ENCODE data around the gene TMEM235. TPM values are rescaled to one million over a fixed set of nuclear protein-coding genes. Genes with fewer than 3 reads are reported as not detected.

Gene TMEM235
- total RNA-seq, 4 donors from 2014 or later, result not detected

DNA sequence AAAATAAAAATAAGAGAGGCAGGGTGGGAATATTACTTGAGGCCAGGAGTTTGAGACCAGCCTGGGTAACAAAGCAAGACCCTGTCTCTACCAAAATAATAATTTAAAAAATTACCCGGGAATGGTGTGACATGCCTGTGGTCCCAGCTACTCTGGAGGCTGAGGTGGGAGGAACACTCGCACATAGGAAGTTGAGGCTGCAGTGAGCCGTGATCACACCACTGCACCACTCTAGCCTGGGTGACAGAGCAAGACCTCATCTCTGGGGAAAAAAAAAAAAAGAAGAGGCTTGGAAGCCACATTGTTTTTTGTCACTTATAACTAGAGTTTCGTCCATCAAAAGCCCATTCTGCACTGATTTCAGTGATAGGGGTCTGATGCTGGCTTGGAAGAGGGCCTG lies 3.3 kb upstream of the TMEM235 start:
- H3K9me3 ChIP-seq, result no peaks in the 10 kb centered on the region
- intact Hi-C loops (cut with DNase I), result no loop called here

GRCh38 chr17:78230252-78230962 lies 1.0 kb upstream of the TMEM235 start:
- no peaks in the 10 kb centered on the region for H3K9me3 ChIP-seq
- H3K4me1 ChIP-seq, result no peaks in the 10 kb centered on the region
- 73 to 74% methylated on average over 13 of the region's 13 CpGs for WGBS, 2 donors
- intact Hi-C loops (cut with DNase I), result no loop called here
- no peak for DNase-seq
- no peak for TF ChIP-seq POLR2A (IDR thresholded peaks at IDR 0.05)
- TF ChIP-seq, protein P1, sequence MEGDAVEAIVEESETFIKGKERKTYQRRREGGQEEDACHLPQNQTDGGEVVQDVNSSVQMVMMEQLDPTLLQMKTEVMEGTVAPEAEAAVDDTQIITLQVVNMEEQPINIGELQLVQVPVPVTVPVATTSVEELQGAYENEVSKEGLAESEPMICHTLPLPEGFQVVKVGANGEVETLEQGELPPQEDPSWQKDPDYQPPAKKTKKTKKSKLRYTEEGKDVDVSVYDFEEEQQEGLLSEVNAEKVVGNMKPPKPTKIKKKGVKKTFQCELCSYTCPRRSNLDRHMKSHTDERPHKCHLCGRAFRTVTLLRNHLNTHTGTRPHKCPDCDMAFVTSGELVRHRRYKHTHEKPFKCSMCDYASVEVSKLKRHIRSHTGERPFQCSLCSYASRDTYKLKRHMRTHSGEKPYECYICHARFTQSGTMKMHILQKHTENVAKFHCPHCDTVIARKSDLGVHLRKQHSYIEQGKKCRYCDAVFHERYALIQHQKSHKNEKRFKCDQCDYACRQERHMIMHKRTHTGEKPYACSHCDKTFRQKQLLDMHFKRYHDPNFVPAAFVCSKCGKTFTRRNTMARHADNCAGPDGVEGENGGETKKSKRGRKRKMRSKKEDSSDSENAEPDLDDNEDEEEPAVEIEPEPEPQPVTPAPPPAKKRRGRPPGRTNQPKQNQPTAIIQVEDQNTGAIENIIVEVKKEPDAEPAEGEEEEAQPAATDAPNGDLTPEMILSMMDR (IDR thresholded peaks at IDR 0.05), result no peak
- no peaks in the 10 kb centered on the region for H3K36me3 ChIP-seq
- H3K4me3 ChIP-seq (replicated peaks in 1 of 3), result no peak overlapping the region
- no peaks in the 10 kb centered on the region for H3K27me3 ChIP-seq
- H3K27ac ChIP-seq, result no peak overlapping the region

More for the DNA sequence above, 3.3 kb upstream of the TMEM235 start:
- TF ChIP-seq POLR2A (IDR thresholded peaks at IDR 0.05), result no peak
- TF ChIP-seq, protein P1 (IDR thresholded peaks at IDR 0.05), result no peak
- H3K27ac ChIP-seq, result no peak overlapping the region
- H3K27me3 ChIP-seq, result no peaks in the 10 kb centered on the region
- H3K36me3 ChIP-seq, result no peaks in the 10 kb centered on the region
- H3K4me3 ChIP-seq (replicated peaks in 1 of 3), result no peak overlapping the region
- DNase-seq, result no peak
- no peaks in the 10 kb centered on the region for H3K4me1 ChIP-seq
- 85 to 88% methylated on average over 4 of the region's 4 CpGs for WGBS, 2 donors

DNA sequence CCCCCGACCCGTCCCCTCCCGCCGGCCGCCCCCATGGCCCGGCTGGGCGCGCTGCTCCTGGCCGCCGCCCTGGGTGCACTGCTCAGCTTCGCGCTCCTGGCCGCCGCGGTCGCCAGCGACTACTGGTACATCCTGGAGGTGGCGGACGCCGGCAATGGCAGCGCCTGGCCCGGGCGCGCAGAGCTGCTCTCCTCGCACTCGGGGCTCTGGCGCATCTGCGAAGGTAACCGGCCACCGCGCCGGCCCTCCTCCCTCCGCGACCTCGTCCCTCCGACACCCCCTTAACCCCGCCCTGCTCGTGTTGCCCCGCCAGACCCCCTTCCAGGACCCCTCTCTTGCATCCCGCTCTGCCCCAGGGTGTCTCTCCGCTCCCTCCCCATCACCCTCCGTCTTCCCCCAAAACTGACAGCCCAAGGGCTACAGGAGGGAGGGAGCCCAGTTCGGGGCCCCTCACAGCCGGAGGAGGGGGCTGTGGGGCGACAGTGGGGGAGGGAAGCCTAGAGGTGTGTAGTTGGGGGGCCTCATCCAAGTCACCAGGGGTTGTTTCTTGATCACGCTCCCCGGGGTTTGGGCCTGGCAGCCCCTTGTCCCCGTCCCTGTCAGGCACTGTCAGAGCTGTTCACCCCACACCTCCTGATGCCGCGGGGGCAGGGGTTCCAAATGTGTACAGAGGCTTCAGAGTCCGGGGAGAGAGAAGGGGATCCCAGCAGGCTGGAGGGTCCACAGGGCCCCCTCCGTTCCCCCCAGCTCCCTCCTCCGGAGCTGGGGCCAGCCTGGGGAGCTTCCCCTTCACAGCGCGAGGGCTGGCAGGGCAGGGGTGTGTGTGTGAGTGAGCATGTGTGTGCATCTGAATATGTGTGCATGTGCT lies 794 bp downstream of the TMEM235 start:
- H3K9me3 ChIP-seq, result no peaks in the 10 kb centered on the region
- TF ChIP-seq, protein P1 (IDR thresholded peaks at IDR 0.05), result no peak
- no peak for TF ChIP-seq POLR2A (IDR thresholded peaks at IDR 0.05)
- intact Hi-C loops (cut with DNase I), result no loop called here
- no peak overlapping the region for H3K4me3 ChIP-seq (replicated peaks in 1 of 3)
- 29 to 30% methylated on average over 18 to 30 of the region's 55 CpGs for WGBS, 2 donors
- H3K27ac ChIP-seq, result no peak overlapping the region
- DNase-seq, result no peak
- H3K27me3 ChIP-seq, result no peaks in the 10 kb centered on the region
- no peaks in the 10 kb centered on the region for H3K4me1 ChIP-seq
- no peaks in the 10 kb centered on the region for H3K36me3 ChIP-seq

DNA sequence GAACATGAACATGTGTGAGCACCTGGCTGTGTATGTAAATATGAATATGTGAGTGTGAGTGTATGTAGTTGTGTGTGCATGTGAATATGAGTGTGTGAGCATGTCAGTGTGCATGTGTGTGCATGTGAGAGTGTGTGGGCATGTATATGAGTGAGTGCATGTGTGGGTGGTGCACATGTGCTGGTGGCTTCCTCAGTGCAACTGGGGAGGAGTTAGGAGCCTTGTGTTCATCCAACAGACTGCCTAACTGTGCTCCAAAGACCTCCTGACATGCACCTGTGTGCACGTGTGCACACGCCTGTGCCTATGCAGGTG lies 1.4 kb downstream of the TMEM235 start:
- TF ChIP-seq POLR2A (IDR thresholded peaks at IDR 0.05), result no peak
- TF ChIP-seq, protein P1 (IDR thresholded peaks at IDR 0.05), result no peak
- Histone ChIP-seq H3K9me3 (no peaks in the 10 kb centered on the region), H3K4me3 (replicated peaks in 1 of 3) (no peak overlapping the region), H3K36me3 (no peaks in the 10 kb centered on the region), H3K4me1 (no peaks in the 10 kb centered on the region), H3K27me3 (no peaks in the 10 kb centered on the region), H3K27ac (no peak overlapping the region)
- intact Hi-C loops (cut with DNase I), result no loop called here
- no peak for DNase-seq
- 92 to 93% methylated on average over 2 of the region's 2 CpGs for WGBS, 2 donors

DNA sequence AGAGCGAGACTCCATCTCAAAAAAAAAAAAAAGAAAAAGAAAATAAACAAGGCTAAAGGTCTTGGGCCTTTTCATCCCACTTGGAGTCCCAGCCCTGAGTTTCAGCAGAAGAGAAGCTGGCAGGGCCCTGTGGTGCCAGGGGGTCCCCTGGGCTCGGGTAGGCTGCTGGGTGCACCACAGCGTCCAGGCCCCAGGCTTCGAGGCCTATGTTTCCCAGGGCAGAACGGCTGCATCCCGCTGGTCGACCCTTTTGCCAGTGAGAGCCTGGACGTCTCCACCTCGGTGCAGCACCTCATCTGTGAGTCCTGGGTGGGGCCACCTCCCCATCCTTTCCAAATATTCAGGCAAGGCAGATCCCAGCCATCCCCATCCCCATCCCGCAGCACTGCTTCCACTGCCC lies 2.2 kb downstream of the TMEM235 start:
- Histone ChIP-seq H3K4me3 (replicated peaks in 1 of 3) (no peak overlapping the region), H3K36me3 (no peaks in the 10 kb centered on the region), H3K4me1 (no peaks in the 10 kb centered on the region), H3K9me3 (no peaks in the 10 kb centered on the region), H3K27me3 (no peaks in the 10 kb centered on the region), H3K27ac (no peak overlapping the region)
- WGBS, 2 donors, result 89 to 91% methylated on average over 10 of the region's 10 CpGs
- intact Hi-C loops (cut with DNase I), result no loop called here
- TF ChIP-seq, protein P1 (IDR thresholded peaks at IDR 0.05), result no peak
- DNase-seq, result no peak
